ENCODE results near the gene ACADSB.
A peak's percentile ranks its signal among the peaks of the same experiment; 100 is the strongest.

ACADSB gene

DNA sequence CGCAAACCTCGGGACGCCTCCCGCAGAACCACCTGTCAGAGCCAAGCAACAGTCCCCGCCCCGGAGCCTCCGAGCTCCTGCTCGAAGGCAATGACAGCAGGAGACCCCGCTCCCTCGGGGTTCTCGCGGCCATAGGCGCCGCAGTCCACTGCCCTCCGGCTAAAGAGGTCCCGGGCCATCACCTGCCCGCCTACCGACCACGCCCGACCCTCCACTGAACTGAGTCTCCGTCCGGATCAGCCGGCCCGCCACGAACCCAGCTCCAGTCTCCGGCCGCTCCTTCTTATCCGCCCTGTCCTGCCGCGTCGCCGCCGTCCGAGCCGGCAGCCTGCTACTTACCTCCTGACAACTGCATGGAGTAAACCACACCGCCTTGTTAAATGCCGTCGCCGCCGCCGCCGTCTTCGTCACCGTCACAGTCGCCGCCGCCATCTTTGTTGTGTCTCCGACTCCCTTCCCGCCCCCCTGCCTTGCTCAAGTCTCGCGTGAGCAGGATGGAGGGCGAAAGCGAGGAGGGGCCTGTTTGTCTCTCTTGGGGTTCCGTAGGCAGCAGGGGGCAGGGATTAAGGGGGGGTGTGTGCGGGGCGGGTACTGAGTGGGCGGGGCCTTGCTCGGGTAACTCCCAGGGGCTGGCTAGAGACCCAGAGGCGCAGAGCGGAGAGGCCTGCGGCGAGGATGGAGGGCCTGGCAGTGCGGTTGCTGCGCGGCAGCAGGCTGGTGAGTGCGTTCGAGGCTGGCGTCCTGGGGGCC is at the start of gene ACADSB, which contains the start of gene IKZF5:
Gene ACADSB, plus strand, starts transcription at position 652 of the 750 bp plus-strand sequence. Its CDS starts 24 bp downstream, at position 676.
Gene IKZF5, minus strand, starts transcription at position 441 of the 750 bp plus-strand sequence. CDS start 10,170 bp downstream, outside the sequence.
- peak; percentile 94 for DNase-seq

- no peak for DNase-seq
Measured at GRCh38 chr10:122962405-122962804, 46.4 kb upstream of the ACADSB start.

DNA sequence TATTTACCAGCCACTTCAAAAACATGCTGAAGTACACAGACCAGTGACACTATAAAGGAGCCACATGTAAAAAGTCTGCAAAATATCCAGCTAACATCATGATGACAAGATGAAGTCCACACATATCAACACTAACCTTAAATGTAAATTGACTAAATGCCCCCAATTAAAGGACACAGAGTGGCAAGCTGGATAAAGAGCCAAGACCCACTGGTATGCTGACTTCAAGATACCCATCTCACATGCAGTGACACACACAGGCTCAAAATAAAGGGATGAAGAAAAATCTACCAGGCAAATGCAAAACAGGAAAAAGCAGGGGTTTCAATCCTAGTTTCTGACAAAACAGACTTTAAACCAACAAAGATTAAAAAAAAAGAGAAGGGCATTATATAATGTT is 41.9 kb upstream of the ACADSB start:
- no peak for DNase-seq

DNA sequence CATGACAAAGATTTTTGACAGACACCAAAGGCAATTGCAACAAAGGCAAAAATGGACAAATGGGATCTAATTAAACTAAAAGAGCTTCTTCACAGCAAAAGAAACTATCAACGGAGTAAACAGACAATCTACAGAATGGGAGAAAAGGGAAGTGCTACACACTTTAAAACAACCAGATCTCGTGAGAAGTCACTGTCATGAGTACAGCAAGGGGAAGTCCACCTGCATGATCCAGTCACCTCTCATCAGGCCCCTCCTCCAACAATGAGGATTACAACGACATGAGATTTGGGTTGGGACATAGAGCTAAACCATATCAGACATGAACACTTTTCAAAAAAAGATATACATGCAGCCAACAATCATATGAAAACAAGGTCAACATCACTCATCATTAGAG is 40.1 kb upstream of the ACADSB start:
- no peak for DNase-seq

DNA sequence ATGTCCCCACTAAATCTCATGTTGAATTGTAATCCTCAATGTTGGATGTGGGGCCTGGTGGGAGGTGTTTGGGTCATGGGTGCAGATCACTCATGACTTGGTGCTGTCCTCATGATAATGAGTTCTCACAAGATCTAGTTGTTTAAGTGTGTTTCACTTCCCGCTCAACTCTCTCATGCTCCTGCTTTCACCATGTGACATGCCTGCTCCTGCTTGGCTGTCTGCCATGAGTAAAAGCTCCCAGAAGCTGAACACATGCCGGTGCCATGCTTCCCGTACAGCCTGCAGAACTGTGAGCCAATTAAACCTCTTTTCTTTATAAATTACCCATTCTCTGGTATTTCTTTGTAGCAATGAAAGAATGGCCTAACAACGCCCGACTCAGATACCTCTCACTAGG is 34.8 kb upstream of the ACADSB start:
- peak; percentile 5 for DNase-seq

- DNase-seq = no peak
Measured at GRCh38 chr10:122974543-122975064, 34.2 kb upstream of the ACADSB start.

DNA sequence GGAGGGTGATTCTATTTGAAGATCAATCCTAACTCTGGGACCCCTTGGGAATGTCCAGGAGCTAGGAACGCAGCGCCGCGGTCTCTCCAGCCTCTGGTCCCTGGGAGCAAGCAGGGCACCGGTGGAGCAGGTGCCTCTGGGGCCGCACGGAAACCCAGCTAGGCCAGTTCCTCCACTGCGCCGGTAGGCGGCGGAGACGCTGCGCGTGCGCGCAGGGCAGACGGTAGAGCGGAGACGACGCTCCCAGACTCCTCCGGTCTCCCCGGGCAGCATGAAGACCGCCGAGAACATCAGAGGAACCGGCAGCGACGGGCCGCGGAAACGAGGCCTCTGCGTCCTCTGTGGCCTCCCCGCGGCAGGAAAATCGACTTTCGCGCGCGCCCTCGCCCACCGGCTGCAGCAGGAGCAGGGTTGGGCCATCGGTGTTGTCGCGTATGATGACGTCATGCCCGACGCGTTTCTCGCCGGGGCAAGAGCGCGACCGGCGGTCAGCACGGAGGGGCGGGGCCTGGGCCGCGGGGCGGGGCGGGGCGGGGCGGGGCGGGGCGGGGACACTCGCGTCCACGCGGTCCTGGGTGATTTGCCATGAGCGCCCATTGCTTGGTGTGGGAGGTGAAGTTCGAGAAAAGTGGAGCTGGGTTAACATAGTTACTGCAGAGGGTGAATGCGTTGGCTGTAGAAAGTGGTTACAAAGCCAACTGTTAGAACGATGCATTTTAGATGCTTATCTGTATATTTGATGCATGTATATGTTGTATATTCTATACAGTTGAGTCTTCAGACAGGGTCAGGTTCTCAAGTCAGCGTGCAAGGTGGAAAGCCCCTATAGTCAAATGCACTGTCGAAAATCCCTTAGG is 28.4 kb upstream of the ACADSB start, which contains the start of gene PSTK:
Gene PSTK, plus strand, starts transcription at position 193 of the 857 bp plus-strand sequence. Its CDS starts 79 bp downstream, at position 272.
- peak; percentile 84 for DNase-seq

DNA sequence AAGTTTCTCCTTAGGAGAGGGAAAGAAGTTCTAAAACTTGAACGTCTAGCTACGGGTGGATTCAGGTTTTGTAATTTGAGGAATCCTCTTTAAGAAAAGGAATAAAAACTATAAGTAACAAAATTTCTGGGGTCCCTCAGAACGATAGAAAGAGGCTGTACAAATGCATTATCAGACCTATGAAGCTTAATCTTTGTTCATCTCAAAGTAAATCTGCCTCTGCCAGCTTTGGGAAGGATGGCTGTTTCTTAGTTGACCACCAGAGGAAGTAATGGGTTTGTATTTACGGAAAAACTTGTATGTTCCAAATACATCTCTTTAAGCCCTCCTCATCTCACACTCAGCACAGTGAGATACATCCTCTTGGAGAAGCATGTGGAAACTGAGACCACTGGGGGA is 27.7 kb upstream of the ACADSB start:
- DNase-seq = no peak

DNA sequence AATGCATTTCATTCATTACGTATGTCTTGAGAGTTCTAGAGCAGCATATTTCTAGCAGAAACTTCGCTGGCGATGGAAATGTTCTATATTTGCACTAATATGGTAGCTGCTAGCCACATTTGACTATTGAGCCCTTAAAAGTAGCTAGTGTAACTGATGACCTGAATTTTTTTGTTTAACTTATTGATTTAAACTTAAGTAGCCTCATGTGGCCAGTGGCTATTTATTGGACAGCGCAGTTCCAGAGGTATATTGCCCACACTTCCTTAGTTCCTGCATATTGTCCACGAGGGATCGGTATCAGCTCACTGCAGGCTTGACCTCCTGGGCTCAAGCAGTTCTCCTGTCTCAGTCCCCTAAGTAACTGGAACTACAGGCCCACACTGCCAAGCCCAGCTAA is 24.9 kb upstream of the ACADSB start:
- no peak for DNase-seq

GRCh38 chr10:122984708-122985107 is 24.1 kb upstream of the ACADSB start:
- no peak for DNase-seq

DNA sequence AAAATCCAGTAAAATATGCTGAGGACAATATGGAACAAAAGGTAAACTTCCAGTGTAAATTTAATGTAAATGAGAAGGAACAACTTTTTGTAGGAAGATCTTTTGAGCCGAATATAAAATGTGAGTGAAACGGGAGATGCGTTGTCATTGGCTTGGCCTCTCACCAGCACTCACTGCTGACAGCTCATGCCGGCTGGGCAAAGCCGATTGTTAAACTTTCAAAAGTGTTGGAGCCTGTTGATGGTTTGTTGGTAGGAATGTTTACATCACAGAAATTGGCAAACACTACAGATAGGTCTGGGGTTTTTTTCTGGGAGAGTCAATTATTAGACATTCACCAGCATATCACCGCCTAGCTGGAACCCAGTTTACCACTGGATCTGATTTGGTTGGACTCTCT is 22.5 kb upstream of the ACADSB start:
- no peak for DNase-seq

DNA sequence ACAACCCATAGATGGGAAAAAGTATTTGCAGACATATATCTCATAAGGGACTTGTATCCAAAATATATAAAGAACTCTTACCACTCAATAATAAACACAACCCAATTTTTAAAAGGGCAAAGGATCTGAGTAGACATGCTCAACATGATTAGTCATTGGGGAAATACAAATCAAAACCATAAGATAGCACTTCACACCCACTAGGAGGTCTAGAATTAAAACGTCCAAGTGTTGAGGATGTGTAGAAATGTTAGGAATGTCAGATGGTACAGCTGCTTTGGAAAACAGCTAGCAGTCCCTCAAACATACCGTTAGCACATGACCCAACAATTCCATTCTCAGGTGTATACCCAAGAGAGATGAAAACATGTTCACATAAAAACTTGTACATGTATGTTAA is 20.3 kb upstream of the ACADSB start:
- DNase-seq = no peak

DNA sequence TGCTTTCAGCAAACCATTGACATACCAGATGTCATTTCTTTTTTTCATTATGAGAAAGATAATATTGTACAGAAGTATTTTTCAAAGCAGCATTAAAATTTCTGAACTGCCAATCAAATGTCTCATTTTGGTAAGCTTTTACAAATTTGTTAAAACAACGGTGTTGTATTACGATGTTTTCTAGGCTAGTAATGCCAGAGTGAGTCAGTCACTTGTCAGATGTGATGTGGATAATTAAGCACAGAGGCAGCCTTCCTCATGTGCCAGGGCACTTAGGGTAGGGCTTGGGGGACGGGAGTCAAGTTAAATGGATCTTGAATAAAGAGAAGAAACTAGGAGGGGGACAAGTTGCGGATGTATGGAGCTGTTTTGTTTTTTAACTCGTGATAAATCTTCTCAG is 18.5 kb upstream of the ACADSB start:
- DNase-seq = no peak

- DNase-seq = no peak
Measured at GRCh38 chr10:122992031-122992585, 16.7 kb upstream of the ACADSB start.

DNA sequence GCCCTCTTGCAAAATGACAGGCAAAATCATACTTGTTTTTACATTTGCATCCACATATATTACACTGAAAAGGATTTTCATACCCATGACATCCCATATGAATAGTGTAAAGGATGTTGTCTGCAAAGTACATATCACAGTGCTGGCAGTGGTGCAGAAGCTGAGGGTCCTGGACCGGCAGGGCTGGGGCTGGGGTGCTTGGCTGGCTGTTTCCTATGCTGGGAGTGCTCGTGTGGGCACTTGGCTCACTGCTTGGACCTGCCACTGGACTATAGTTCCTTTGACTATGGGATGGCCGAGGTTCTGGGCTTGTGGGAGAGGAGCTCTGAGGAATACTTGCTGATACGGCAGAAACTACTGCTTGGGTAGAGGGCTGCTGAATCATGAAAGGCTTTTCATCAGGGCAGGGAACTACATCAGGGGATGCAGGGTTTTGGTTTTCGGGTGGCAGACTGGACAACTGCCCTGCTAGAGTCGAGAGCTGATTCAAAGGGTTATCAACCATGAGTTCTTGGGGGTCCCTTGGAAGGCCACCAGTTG is 14.9 kb upstream of the ACADSB start:
- no peak for DNase-seq

- DNase-seq = no peak
Measured at GRCh38 chr10:122995936-122996335, 12.9 kb upstream of the ACADSB start.

GRCh38 chr10:122997864-122998263 is 10.9 kb upstream of the ACADSB start:
- no peak for DNase-seq

GRCh38 chr10:122998360-122998917 is 10.4 kb upstream of the ACADSB start:
- no peak for DNase-seq

DNA sequence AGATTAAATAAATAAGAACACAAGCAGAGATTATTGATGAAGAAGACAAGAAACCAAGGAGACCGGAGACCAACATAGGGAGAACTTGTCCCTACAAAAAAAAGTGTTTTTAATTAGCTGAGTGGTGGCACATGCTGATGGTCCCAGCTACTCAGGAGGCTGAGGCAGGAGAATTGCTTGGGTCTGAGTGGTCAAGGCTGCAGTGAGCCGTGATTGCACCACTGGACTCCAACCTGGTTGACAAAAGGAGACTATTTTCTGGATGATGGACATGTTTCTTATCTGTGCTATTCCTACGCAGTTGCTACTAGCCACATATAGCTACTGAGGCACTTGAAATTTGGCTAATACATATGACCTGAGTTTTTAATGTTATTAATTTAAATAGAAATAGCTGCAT is 9.9 kb upstream of the ACADSB start:
- no peak for DNase-seq

DNA sequence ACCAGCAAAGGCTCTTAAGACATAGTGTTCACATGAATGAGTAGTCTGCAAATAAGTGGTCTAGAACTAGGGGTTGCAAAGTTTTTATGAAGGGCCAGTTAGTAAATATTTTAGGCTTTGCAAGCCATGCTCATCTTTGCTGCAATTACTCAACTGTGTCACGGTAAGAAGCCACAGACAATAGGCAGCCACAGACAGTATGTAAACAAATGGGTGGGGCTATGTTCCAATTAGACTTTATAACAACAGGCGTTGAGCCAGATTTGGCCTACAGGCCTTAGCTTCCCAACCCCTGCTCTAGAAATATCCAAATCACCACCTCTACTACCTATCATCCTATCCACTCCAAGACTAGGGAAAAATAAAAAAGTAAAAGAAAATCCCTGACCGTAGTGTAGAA is 9.5 kb upstream of the ACADSB start:
- peak; percentile 13 for DNase-seq

DNA sequence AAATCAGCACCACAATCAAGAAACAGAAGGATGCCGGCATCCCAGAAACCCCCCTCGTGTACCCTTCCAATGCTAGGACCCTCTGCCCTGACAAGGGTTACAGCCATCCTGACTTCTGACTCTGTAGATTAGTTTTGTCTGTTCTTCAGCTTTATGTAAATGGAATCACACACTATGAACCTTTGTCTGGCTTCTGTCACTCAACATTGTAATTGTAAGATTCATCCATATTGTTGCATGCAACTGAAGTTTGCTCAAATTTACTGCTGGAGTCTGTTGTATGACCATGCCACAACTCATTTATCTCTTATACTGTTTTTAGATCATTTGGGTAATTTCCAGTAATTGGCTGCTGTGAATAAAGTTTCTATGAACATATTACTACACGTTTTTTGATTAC is 8.7 kb upstream of the ACADSB start:
- no peak for DNase-seq

DNA sequence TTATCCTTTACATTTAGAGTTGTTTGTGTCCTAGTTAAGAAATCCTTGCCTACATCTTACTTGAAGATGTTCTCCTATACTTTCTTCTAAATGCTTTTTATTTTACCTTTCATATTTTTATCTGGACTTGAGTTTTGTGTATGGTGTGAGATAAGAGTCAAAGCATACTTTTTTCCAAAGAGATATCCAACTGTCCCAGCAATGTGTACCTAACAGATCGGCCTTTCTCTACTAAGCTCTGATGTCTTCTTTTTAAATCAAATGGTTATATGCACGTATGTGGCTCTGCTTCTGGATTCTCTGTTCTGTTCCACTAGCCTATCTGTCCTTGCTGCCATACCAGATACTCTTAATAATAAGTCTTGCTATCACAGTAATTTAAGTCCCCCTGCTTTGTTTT is 7.4 kb upstream of the ACADSB start:
- no peak for DNase-seq

GRCh38 chr10:123004298-123004697 is 4.5 kb upstream of the ACADSB start:
- no peak for DNase-seq
